NCI-H2171 treated with DMSO at 0.1 percent for 48 hours (cell line): ENCODE measurements around the gene DUSP11.
"Not testable (repeated sequence)": the region's sequence is repeated elsewhere in the genome, so short reads cannot be mapped to it uniquely, and the experiment has no call there.

Experiments
- DNase-seq: peaks from one replicate; lab custom pipeline; 2025; lab: John Stamatoyannopoulos, UW

The DUSP11 gene

DNA sequence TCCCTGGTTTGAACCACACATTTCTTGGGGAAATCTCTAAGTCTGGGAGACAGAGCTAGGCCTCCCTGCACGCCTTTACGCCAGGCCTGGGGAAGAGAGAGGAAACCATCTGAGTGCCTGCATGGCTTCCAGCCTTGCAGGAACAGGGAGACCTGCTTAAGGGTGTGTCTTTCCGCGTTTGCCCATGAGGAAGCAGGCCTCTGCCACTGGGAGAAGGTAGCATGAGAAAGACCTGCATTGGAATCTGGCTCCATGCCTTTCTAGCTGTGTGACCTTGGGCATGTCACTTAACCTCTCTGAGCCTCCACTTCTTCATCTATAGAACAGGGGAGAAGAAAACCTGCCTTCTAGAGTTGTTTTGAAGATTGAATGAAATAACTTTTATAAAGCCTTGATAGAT lies 62.2 kb downstream of the DUSP11 start:
- DNase-seq: not testable (repeated sequence)

GRCh38 chr2:73717251-73717606 lies 62.7 kb downstream of the DUSP11 start:
- DNase-seq: no peak

- no peak for DNase-seq
Observed at GRCh38 chr2:73716543-73717250, 63.2 kb downstream of the DUSP11 start.

DNA sequence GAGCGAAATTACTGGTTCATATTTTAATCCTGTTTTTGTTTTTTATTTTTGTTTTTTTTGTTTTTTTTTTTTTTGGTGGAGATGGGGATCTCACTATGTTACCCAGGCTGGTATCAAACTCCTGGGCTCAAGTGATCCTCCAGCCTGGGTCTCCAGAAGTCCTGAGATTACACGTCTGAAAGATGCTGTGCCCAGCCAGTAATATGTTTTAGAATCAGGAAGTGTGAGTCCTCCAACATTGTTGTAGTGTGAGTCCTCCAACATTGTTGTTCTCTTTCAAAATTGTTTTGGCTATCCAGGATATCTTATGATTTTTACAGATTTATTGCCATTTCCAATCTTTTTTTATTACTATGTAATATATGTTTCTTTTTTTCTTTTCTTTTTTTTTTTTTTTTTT lies 65.8 kb downstream of the DUSP11 start:
- no peak for DNase-seq
